ENCODE data around the gene EYA4. TPM values are rescaled to one million over a fixed set of nuclear protein-coding genes. Genes with fewer than 3 reads are reported as not detected.

Gene EYA4
- total and polyA plus RNA-seq, 10 donors = 0.03 to 2.6 (median 1.3) TPM

- 68 to 90% (median 87%) methylated on average over 4 of the region's 4 CpGs for WGBS, 5 donors
- H3K27me3 ChIP-seq (replicated peaks in 1 of 7) = no peaks in the 10 kb centered on the region
- no peaks in the 10 kb centered on the region for H3K36me3 ChIP-seq
- DNase-seq = no peak
- no peak overlapping the region for H3K4me3 ChIP-seq
- H3K9me3 ChIP-seq = no peaks in the 10 kb centered on the region
- intact Hi-C loops (cut with DNase I; ENCODE audit: low total_unique reads) = no loop called here
- no peaks in the 10 kb centered on the region for H3K4me1 ChIP-seq
- TF ChIP-seq CTCF (IDR thresholded peaks at IDR 0.05 in 8 of 11, conservative IDR thresholded peaks at IDR 0.05 in 3 of 11) = no peak
- no peak for TF ChIP-seq POLR2AphosphoS5 (IDR thresholded peaks at IDR 0.05)
- TF ChIP-seq POLR2A (IDR thresholded peaks at IDR 0.05) = no peak
- H3K27ac ChIP-seq = no peak overlapping the region
These were observed 36.9 kb downstream of the EYA4 start for GRCh38 chr6:133277900-133278545.

GRCh38 chr6:133286765-133287164, 45.6 kb downstream of the EYA4 start:
- no peak for DNase-seq
- Histone ChIP-seq H3K27me3 (replicated peaks in 1 of 7) (no peaks in the 10 kb centered on the region), H3K4me3 (no peak overlapping the region), H3K9me3 (no peaks in the 10 kb centered on the region), H3K27ac (no peak overlapping the region), H3K36me3 (no peaks in the 10 kb centered on the region), H3K4me1 (no peaks in the 10 kb centered on the region)
- TF ChIP-seq POLR2A (IDR thresholded peaks at IDR 0.05) = no peak
- TF ChIP-seq POLR2AphosphoS5 (IDR thresholded peaks at IDR 0.05) = no peak
- TF ChIP-seq CTCF (IDR thresholded peaks at IDR 0.05 in 8 of 11, conservative IDR thresholded peaks at IDR 0.05 in 3 of 11) = no peak
- intact Hi-C loops (cut with DNase I; ENCODE audit: low total_unique reads) = no loop called here
- WGBS, 5 donors = 13 to 36% (median 33%) methylated on average over 1 of the region's 1 CpG

- Histone ChIP-seq H3K27ac (no peak overlapping the region), H3K4me3 (no peak overlapping the region), H3K27me3 (replicated peaks in 1 of 7) (no peaks in the 10 kb centered on the region), H3K4me1 (no peaks in the 10 kb centered on the region), H3K36me3 (no peaks in the 10 kb centered on the region), H3K9me3 (no peaks in the 10 kb centered on the region)
- no peak for DNase-seq
- intact Hi-C loops (cut with DNase I; ENCODE audit: low total_unique reads) = no loop called here
- TF ChIP-seq CTCF (IDR thresholded peaks at IDR 0.05 in 8 of 11, conservative IDR thresholded peaks at IDR 0.05 in 3 of 11) = no peak
- TF ChIP-seq POLR2A (IDR thresholded peaks at IDR 0.05) = no peak
- TF ChIP-seq POLR2AphosphoS5 (IDR thresholded peaks at IDR 0.05) = no peak
- 42 to 60% (median 52%) methylated on average over 1 of the region's 1 CpG for WGBS, 5 donors
These were observed 47.5 kb downstream of the EYA4 start for GRCh38 chr6:133288662-133289061.

DNA sequence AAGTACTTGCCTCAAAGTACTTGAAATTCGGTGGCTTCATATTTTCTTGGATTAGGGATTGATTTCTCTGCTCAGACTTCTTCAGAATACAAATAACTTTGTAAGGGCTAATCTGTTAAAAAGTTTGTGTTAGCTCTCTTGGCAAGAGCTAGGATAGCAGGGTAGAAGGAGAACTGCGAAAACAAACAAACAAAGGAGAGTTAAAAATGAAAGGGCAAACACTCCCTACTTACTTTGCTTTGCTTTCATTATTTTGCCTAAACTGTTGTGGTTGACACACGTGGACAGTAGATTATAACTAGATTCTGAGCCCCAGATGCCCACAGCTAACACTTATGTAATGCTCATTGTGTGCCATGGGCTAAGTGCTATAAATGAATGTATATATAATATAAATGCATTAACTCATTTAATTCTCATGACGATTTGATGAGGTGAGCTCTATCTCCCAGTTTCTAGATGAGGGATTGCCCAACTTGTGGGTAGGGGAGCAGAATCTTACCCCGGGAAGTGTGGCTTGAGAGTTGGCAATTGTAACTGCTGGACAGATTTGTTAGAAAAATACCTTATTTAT, 48.7 kb downstream of the EYA4 start:
- WGBS, 5 donors = 70 to 87% (median 77%) methylated on average over 5 of the region's 5 CpGs
- Histone ChIP-seq H3K27ac (no peak overlapping the region), H3K27me3 (replicated peaks in 1 of 7) (no peaks in the 10 kb centered on the region), H3K36me3 (no peaks in the 10 kb centered on the region), H3K9me3 (no peaks in the 10 kb centered on the region), H3K4me3 (no peak overlapping the region), H3K4me1 (no peaks in the 10 kb centered on the region)
- DNase-seq = no peak
- intact Hi-C loops (cut with DNase I; ENCODE audit: low total_unique reads) = no loop called here
- TF ChIP-seq POLR2AphosphoS5 (IDR thresholded peaks at IDR 0.05) (no peak), CTCF (IDR thresholded peaks at IDR 0.05 in 8 of 11, conservative IDR thresholded peaks at IDR 0.05 in 3 of 11) (no peak), POLR2A (IDR thresholded peaks at IDR 0.05) (no peak)
